GM15510 (cell line): ENCODE data around the gene B4GALT2.

ENCODE experiments used
- POLR2A ChIP-seq: IDR thresholded peaks from 3 replicates; pipeline ENCODE4 v1.6.1; 2011; ENCODE audit warnings: borderline replicate concordance; ENCODE audit not compliant: insufficient read length; ENCODE audit errors: extremely low read depth

The B4GALT2 gene

DNA sequence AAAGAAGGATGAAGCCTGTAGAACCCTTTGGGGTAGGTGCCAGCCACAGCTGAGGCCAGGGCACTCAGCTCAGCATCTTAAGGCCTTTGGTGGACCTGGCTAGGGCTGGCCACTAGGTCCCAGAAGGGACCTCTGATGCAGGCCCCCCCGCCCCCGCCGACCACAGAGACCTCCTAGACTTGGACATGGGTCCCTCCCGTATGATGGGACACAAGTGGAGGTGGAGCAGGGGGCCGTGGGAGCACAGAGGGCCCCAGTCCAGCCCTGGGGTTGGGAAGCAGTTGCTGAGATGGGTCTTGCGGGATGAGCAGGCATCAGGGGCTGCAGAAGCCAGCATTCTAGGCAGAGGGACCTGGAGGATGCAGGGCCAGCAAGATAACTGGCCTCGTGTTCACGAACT is 3.2 kb downstream of the B4GALT2 start:
- no peak for TF ChIP-seq POLR2A

DNA sequence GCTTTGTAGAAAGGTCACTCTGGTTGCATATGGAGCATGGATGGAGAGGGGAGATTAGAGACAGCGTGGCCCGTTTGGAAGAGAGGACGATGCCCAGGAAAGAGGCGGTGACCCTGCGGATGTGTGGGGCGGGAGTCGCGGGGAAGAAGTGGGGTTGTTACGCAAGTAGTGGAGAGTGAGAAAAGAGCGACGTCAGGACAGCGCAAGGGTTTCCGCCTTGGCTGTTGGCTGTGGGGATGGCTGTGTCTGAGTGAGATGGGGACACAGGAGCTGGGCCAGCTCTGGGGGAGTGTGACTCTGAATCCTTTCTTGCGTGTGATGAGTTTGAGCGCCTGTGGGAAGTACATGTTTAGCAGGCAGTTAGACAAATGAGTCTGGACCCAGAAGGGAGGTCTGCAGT is 3.8 kb downstream of the B4GALT2 start:
- TF ChIP-seq POLR2A, result no peak

DNA sequence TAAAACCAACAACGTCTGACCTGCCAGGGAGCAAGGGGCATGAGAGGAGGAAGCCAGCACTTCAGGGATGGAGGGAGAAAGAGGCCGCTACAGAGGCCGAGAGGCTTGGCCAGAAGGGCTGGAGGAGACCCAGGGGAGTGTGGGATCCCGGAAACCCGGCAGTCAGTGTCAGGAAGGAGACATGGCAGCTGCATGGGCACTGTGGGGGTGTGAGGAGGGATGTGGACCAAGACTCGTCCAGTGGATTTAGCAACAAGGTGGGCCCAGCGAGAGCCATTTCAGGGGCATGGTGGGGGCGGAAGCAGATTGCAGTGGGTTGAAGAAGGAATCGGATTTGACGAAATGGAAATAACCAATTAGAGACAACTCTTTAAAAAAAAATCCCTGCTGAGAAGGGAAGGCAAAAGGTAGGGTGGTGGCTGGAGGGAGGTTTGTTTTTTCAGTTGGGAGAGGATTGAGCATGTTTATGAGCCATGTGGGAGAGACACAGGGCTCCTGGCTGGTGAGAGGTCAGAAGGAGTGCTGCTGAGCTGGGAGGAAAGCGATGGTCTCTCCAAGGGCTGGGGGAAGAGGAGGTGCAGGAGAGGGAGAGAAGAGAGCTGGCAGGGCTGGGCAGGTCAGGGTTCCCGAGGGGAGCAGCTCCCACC is 4.4 kb downstream of the B4GALT2 start:
- TF ChIP-seq POLR2A, result no peak

DNA sequence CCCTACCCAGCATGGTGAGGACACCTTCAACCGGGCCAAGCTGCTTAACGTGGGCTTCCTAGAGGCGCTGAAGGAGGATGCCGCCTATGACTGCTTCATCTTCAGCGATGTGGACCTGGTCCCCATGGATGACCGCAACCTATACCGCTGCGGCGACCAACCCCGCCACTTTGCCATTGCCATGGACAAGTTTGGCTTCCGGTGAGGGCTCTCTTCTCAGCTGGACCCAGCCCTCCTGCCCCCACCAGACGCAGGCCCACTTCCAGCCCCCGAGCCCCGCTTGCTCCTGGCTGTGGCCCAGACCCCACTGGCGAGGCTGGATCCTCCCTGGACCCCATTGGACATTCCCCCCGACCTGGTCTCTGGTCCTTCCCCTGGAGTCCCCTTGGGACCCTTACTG is 5.8 kb downstream of the B4GALT2 start:
- no peak for TF ChIP-seq POLR2A

DNA sequence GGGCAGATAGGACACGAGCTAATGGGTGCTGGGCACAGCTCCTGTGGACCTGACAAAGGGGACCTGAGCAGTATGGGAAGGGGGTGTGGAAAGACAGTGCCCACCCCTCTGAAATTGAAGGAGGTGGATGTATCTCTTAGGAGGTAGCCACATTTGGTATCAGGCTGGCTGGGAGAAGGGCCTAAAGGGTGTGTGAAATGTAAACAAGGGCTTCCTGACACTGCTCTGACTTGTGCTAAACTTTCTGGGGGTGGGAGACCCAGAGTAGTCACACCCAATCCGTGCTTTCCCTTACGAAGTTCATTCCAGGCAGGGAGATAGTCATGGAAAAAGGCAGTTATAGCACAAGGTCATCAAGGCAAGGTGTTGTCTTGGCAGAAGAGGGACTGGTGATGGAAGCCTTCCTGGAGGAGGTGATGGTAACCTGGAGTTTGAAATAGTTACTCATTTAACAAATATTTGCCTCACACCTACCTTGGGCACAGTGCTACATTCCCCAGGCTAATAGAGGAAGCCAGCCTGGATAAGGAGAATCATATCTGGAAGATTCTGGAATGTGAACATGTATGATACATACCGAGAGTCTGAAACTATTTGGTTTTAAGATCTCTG is 7.1 kb downstream of the B4GALT2 start:
- no peak for TF ChIP-seq POLR2A

DNA sequence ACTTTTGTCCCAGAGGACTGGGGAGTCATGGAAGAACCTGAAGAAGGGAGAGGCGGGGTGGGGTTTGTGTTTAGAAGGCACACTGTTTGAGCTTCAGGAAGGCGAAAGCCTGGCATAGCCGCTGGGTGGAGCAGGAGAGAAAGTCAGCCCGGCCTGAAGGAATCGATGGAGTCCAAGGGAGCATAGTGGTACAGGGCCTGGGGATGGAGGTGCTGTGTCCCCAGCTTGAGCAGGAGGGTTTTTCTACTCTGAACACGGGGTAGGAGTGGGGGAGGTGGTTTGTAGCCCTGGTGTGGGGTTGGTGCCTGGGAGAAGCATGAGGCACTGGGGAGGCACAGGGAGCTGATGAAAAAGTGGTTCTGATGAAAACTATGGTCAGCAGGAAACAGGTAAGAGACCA is 7.7 kb downstream of the B4GALT2 start:
- no peak for TF ChIP-seq POLR2A

DNA sequence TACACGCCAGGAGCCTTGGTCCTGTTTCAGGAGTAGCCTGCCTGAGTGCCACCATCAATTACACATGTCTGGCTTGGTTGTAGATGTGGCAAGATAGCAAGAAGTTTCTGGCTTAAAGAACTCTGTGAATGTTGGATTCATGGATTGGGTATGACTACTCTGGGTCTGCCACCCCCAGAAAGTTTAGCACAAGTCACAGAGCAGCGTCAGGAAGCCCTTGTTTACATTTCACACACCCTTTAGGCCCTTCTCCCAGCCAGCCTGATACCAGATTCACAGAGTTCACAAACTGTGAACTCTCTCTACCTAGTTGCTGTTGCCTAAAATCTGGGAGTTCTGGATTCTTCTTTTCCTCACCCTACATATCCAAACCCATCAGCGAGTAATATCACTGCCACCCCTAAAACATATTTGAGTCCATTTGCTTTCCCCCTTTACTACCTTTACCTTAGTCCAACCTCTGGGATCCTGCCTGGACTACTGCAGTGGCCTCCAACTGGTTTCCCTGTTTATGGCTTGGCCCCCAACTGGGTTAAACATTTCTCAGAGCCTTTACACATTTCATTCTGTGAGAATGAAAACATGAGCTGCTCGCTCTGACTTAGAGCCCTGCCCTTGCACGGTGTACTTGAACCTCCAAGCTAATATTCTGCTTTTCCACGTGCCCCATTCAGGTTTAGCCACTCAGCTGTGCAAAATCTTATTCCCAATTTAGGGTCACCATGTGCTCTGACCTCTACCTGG is 8.3 kb downstream of the B4GALT2 start:
- no peak for TF ChIP-seq POLR2A

DNA sequence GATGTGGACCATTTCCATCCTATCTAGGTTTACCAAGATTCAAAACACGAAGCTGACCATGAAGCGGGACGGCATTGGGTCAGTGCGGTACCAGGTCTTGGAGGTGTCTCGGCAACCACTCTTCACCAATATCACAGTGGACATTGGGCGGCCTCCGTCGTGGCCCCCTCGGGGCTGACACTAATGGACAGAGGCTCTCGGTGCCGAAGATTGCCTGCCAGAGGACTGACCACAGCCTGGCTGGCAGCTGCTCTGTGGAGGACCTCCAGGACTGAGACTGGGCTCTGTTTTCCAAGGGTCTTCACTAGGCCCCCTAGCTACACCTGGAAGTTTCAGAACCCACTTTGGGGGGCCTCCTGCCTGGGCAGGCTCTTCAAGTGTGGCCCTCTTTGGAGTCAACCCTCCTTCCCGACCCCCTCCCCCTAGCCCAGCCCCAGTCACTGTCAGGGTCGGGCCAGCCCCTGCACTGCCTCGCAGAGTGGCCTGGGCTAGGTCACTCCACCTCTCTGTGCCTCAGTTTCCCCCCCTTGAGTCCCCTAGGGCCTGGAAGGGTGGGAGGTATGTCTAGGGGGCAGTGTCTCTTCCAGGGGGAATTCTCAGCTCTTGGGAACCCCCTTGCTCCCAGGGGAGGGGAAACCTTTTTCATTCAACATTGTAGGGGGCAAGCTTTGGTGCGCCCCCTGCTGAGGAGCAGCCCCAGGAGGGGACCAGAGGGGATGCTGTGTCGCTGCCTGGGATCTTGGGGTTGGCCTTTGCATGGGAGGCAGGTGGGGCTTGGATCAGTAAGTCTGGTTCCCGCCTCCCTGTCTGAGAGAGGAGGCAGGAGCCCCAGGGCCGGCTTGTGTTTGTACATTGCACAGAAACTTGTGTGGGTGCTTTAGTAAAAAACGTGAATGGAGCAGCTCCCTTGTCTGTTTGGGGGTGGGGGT is 11.5 kb downstream of the B4GALT2 start:
- TF ChIP-seq POLR2A, result no peak

DNA sequence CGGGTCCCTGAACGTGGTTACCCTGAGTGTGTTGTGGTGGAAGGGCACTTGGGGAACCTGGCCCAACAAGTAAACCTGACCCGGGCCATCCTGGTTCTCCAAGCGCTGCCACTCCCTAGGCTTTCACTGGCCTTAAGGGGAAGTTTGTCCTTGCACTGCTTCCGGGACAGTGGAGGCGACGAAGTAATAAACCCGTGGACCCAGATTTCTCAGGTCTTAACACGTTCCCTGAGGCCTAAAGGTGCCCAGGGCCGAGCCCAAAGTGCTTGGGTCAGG is 12.1 kb downstream of the B4GALT2 start:
- TF ChIP-seq POLR2A, result no peak

DNA sequence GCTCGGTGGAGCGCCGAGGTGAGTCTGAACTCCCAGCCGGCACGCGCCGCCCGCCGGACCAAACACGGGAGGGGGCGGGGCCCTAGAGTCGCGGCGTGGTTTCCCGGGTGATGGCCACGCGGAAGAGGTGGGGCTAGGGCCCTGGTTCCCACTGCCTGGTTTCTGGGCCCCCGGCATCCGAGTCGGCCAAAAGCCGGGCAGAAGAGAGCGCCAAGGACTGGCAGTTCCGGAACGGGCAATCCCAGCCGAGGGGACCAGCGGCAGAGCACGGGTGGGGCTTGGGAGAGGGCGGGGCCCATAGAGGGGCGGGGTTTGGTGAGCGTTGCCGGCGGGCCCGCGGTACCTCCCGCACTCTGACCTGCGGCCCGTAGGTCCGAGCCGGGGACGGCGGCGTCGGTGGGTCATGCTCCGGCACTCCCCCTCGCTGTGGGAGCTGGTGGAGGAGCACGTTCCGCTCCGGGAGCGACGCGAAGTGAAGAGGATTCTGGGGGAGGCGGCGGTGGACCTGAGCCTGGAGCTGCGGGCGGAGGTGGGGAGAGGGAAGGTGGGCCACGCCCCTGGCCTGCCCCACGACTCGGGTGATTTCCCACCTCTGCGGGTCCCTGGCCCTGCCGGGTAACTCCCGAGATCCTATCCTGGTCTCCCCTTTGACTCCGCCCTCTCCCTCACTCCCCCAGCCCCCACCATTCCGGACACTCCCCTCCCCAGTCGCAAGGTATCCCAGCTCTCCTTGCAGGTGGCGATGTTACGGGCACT is 12.6 kb downstream of the B4GALT2 start, which contains the start of gene CCDC24:
Gene CCDC24 (plus strand): TSS at position 124 of the 756 bp plus-strand sequence. CDS start 280 bp downstream, at position 404.
- TF ChIP-seq POLR2A, result no peak

DNA sequence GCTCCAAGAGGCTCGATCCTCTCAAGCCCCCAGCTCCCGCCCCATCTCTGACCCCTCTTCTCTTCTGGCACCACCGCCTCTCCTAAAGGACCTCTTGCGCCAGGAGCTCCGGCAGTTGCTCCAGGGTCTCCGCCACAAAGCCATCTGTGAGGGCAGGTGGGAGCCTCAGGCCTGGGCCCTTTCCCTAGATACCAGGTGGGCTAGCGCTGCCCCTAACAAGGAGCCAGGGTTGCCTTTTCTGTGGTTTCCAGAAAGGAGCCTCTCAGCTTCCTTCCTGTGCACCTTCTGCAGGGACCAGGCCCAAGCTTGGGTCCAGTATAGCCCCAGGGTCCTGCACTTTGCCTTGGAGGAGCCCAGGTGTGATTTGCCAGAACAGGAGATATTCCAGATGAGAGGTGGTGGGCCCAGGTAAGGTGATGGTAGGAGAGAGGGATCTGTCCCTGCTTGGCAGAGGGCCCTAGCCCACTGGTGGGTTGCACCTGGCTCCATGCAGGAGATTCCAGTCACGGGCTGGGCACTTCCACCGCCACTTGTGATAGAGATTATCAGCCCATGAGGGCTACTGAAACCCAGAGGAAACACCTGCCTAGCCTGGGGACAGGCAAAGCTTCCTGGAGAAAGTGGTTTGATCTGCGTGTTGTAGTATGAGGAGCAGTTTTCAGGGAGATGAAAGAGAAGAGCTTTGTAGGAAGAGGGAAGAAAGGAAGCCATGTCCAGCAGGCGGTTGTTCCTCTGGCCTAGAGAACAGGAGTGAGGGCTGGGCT is 13.4 kb downstream of the B4GALT2 start:
- no peak for TF ChIP-seq POLR2A

DNA sequence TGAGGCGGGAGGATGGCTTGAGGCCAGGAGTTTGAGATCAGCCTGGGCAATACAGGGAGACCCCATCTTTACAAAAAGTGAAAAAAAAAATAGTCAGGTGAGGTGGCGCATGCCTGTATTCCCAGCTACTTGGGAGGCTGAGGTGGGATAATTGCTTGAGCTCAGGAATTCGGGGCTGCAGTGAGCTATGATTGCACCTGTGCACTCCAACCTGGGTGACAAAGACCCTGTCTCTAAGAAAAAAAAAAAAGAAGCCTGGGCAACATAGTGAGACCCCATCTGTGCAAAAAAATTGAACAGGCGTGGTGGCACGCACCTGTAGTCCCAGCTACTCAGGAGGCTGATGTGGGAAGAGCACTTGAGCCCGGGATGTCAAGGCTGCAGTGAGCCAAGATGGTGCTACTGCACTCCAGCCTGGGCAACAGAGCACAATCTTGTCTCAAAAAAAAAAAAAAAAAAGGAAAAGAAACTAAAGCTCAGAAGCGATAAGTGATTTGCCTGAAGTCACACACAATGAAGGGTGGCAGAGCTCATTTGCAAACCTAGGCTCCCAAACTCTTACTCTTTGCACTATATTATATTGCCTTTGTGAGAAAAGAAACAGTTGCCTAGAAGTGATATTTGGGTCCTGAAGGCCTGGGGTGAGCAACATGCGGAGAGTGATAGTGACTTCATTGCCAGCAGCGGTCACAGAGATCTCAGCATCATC is 14.3 kb downstream of the B4GALT2 start:
- no peak for TF ChIP-seq POLR2A

DNA sequence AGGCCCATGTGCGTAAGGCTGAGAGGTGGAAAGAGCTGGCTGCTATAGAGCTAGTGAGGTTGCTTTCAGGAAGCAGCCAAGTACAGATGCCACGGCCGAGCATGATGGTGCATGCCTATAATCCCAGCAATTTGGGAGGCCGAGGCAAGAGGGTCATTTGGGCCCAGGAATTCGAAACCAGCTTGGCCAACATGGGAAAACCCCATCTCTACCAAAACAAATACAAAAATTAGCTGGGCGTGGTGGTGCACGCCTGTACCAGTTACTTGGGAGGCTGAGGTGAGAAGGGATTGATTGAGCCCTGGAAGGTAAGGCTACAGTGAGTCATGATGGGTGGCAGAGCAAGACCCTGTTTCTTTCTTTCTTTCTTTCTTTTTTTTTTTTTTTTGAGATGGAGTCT is 15.1 kb downstream of the B4GALT2 start:
- TF ChIP-seq POLR2A, result no peak
